Stomach (tissue), 9 donors: ENCODE results near the gene MYOZ3. TPM values are rescaled to one million over a fixed set of nuclear protein-coding genes. Genes with fewer than 3 reads are reported as not detected.

Source experiments
- DNase-seq, 2 donors: peaks; one replicate each; pipeline versions ENCODE4 v3.0.0 to v3.0.0-alpha.2; 2013 to 2019
- H3K27ac ChIP-seq, 5 donors: fragments of 200-600 bp in 4 of 5; sonication (generic) in 4 of 5; one replicate each; pipeline ENCODE4 v1.5.1; 2013 to 2019; ENCODE audit warnings: mild to moderate bottlenecking in 1 of 5, moderate library complexity in 1 of 5
- H3K27me3 ChIP-seq, 3 donors: fragments of 200-600 bp; sonication (generic); one replicate each; pipeline ENCODE4 v1.5.1; 2017 to 2019; ENCODE audit warnings: mixed run types in 1 of 3
- H3K36me3 ChIP-seq, 4 donors: fragments of 200-600 bp; sonication (generic); 1 replicate in 3 of 4; 2 replicates in 1 of 4; pipeline ENCODE4 v1.5.1; 2016 to 2019
- H3K4me1 ChIP-seq, 4 donors: fragments of 200-600 bp; sonication (generic); one replicate each; pipeline ENCODE4 v1.5.1; 2016 to 2019
- H3K4me3 ChIP-seq, 4 donors: fragments of 200-600 bp; sonication (generic) in 3 of 4; one replicate each; pipeline ENCODE4 v1.5.1; 2016 to 2019; ENCODE audit warnings: mild to moderate bottlenecking in 1 of 4
- H3K9me3 ChIP-seq, 4 donors: fragments of 200-600 bp; sonication (generic); one replicate each; pipeline ENCODE4 v1.5.1; 2016 to 2019
- EP300 ChIP-seq: sonication (generic); formaldehyde crosslinking; IDR thresholded peaks from one replicate; pipeline ENCODE4 v1.6.1; 2017; ENCODE audit warnings: antibody characterized with exemption
- POLR2A ChIP-seq, 4 donors: fragments of 450-650 bp; IDR thresholded peaks; one replicate each; pipeline ENCODE4 v1.6.1; 2016; ENCODE audit warnings: antibody characterized with exemption in 4 of 4, control low read depth in 2 of 4, mild to moderate bottlenecking in 1 of 4, moderate library complexity in 1 of 4
- POLR2AphosphoS5 ChIP-seq, 3 donors: sonication (generic); formaldehyde crosslinking; IDR thresholded peaks; one replicate each; pipeline ENCODE4 v1.6.1; 2016; ENCODE audit warnings: antibody characterized with exemption in 3 of 3
- WGBS, 5 donors: extraction: QIAGEN DNeasy Blood & Tissue Kit in 3 of 5; methylation state at CpG; one replicate each; pipeline versions ENCODE4 v1.1.5 to v1.1.7; 2013 to 2018; 5-methylcytosine and 5-hydroxymethylcytosine counted together
- intact Hi-C: fragments of 100-400 bp; cut with DNase I; formaldehyde crosslinking; loops from one replicate; pipeline ENCODE4 v1.15.1; 2023; ENCODE audit warnings: low total_unique reads
- polyA plus RNA-seq, 3 donors: library from polyadenylated mRNA; stranded (reverse); fragments of 200-250 nt; gene quantifications; one replicate each; pipeline ENCODE4 v1.2.3, GENCODE V29; 2013
- total RNA-seq, 5 donors: library from RNA; depleted of rRNA; stranded (reverse); fragments of >200 nt; gene quantifications; one replicate each; pipeline versions ENCODE4 v1.1.0 to v1.2.3, GENCODE V29; 2014 to 2016
- TF ChIP-seq, protein P1 (sequence below), 7 experiments: fragments of 450-650 bp in 4 of 7; fragments of 200-600 bp in 3 of 7; sonication (generic) in 3 of 7; IDR thresholded peaks; one replicate each; pipeline ENCODE4 v1.5.1; 2016 to 2019; ENCODE audit warnings: antibody characterized with exemption in 7 of 7, control low read depth in 2 of 7, mild to moderate bottlenecking in 1 of 7
- donor health status: healthy with polysubstance abuse.
- donor health status: Bipolar disorder and iron deficiency.
- donor health status: healthy.

Gene MYOZ3
- total and polyA plus RNA-seq, 8 donors = 0.23 to 1.8 (median 0.52) TPM; not detected in 4

- intact Hi-C loops = no loop called here
- TF ChIP-seq POLR2A (IDR thresholded peaks at IDR 0.05) (no peak), EP300 (no peak), POLR2AphosphoS5 (IDR thresholded peaks at IDR 0.05) (no peak)
- TF ChIP-seq, protein P1, sequence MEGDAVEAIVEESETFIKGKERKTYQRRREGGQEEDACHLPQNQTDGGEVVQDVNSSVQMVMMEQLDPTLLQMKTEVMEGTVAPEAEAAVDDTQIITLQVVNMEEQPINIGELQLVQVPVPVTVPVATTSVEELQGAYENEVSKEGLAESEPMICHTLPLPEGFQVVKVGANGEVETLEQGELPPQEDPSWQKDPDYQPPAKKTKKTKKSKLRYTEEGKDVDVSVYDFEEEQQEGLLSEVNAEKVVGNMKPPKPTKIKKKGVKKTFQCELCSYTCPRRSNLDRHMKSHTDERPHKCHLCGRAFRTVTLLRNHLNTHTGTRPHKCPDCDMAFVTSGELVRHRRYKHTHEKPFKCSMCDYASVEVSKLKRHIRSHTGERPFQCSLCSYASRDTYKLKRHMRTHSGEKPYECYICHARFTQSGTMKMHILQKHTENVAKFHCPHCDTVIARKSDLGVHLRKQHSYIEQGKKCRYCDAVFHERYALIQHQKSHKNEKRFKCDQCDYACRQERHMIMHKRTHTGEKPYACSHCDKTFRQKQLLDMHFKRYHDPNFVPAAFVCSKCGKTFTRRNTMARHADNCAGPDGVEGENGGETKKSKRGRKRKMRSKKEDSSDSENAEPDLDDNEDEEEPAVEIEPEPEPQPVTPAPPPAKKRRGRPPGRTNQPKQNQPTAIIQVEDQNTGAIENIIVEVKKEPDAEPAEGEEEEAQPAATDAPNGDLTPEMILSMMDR (IDR thresholded peaks at IDR 0.05) = peak in 1 of 7 experiments; percentile 23
- no peaks in the 10 kb centered on the region for H3K27me3 ChIP-seq
- 52 to 65% (median 56%) methylated on average over 2 of the region's 2 CpGs for WGBS, 5 donors
- no peak overlapping the region for H3K4me3 ChIP-seq
- no peaks in the 10 kb centered on the region for H3K4me1 ChIP-seq
- no peaks in the 10 kb centered on the region for H3K9me3 ChIP-seq
- H3K36me3 ChIP-seq = peaks cover 34 to 81% (median 76%) of the 10 kb centered on the region in 4 donors
- no peak overlapping the region for H3K27ac ChIP-seq
- DNase-seq = no peak
These were observed 49.1 kb downstream of the MYOZ3 start for GRCh38 chr5:150710165-150710564.

GRCh38 chr5:150723845-150724244 is 62.8 kb downstream of the MYOZ3 start:
- Histone ChIP-seq H3K4me1 (no peaks in the 10 kb centered on the region), H3K27me3 (no peaks in the 10 kb centered on the region), H3K4me3 (no peak overlapping the region), H3K36me3 (peaks cover 50 to 100% (median 98%) of the 10 kb centered on the region in 4 donors), H3K27ac (no peak overlapping the region), H3K9me3 (no peaks in the 10 kb centered on the region)
- no peak for TF ChIP-seq EP300
- TF ChIP-seq POLR2A (IDR thresholded peaks at IDR 0.05) = no peak
- TF ChIP-seq, protein P1 (IDR thresholded peaks at IDR 0.05) = no peak
- no peak for TF ChIP-seq POLR2AphosphoS5 (IDR thresholded peaks at IDR 0.05)
- intact Hi-C loops = no loop called here
- 76 to 92% (median 89%) methylated on average over 2 of the region's 2 CpGs for WGBS, 5 donors
- DNase-seq = no peak

Other genes starting within 250 kb of the MYOZ3 start
- gene CD74, start 248.3 kb upstream of the MYOZ3 start, total RNA-seq = 1,000 to 10,000 TPM in 1 of 5 donors, 100 to 1,000 TPM in 4; 102 to 1,185 (median 324) TPM
- 100 to 1,000 TPM; 177 to 883 (median 268) TPM for gene CD74, start 248.3 kb upstream of the MYOZ3 start, polyA plus RNA-seq
- 1,000 to 10,000 TPM in 4 of 5 donors, 100 to 1,000 TPM in 1; 899 to 3,971 (median 1,858) TPM for gene RPS14, start 211.5 kb upstream of the MYOZ3 start, total RNA-seq
- 1,000 to 10,000 TPM; 4,327 to 6,427 (median 4,820) TPM for gene RPS14, start 211.5 kb upstream of the MYOZ3 start, polyA plus RNA-seq
- gene NDST1, start 153.1 kb upstream of the MYOZ3 start, total RNA-seq = 10 to 100 TPM; 14.2 to 32.9 (median 21.6) TPM
- 10 to 100 TPM in 1 of 3 donors, 1 to 10 TPM in 2; 6.4 to 15.3 (median 7.2) TPM for gene NDST1, start 153.1 kb upstream of the MYOZ3 start, polyA plus RNA-seq
- gene SYNPO, start 20.6 kb upstream of the MYOZ3 start, total RNA-seq = 10 to 100 TPM in 3 of 5 donors, 1 to 10 TPM in 2; 3.7 to 52.7 (median 20.1) TPM
- 10 to 100 TPM; 12.6 to 42.3 (median 23.2) TPM for gene SYNPO, start 20.6 kb upstream of the MYOZ3 start, polyA plus RNA-seq
- 100 to 1,000 TPM in 1 of 5 donors, 10 to 100 TPM in 4; 22.8 to 116 (median 27.9) TPM for gene RBM22, start 39.8 kb downstream of the MYOZ3 start, total RNA-seq
- 10 to 100 TPM; 18.9 to 28.0 (median 23.9) TPM for gene RBM22, start 39.8 kb downstream of the MYOZ3 start, polyA plus RNA-seq
- gene DCTN4, start 97.8 kb downstream of the MYOZ3 start, total RNA-seq = 100 to 1,000 TPM in 1 of 5 donors, 10 to 100 TPM in 4; 27.7 to 113 (median 54.7) TPM
- 10 to 100 TPM; 16.1 to 30.7 (median 18.1) TPM for gene DCTN4, start 97.8 kb downstream of the MYOZ3 start, polyA plus RNA-seq
- gene SMIM3, start 117.5 kb downstream of the MYOZ3 start, total RNA-seq = 10 to 100 TPM in 4 of 5 donors, 1 to 10 TPM in 1; 9.9 to 63.8 (median 24.2) TPM
- gene SMIM3, start 117.5 kb downstream of the MYOZ3 start, polyA plus RNA-seq = 10 to 100 TPM; 15.8 to 47.5 (median 46.9) TPM
- gene IRGM, start 185.3 kb downstream of the MYOZ3 start, total RNA-seq = 1 to 10 TPM in 1 of 5 donors, not detected in 4; 4.7 TPM
- gene IRGM, start 185.3 kb downstream of the MYOZ3 start, polyA plus RNA-seq = not detected
- 10 to 100 TPM in 2 of 5 donors, 1 to 10 TPM in 2, under 1 TPM in 1; 0.87 to 21.1 (median 8.7) TPM for gene ZNF300, start 243.7 kb downstream of the MYOZ3 start, total RNA-seq
- 1 to 10 TPM; 1.4 to 9.9 (median 1.5) TPM for gene ZNF300, start 243.7 kb downstream of the MYOZ3 start, polyA plus RNA-seq